ENCODE results near the gene ZNF541. TPM values are rescaled to one million over a fixed set of nuclear protein-coding genes. Genes with fewer than 3 reads are reported as not detected.
A peak's percentile ranks its signal among the peaks of the same experiment; 100 is the strongest.

ZNF541 gene
- total and polyA plus RNA-seq, 10 donors = 0.20 to 1.2 (median 0.46) TPM

GRCh38 chr19:47581605-47582319, 8.8 kb upstream of the ZNF541 start:
- Histone ChIP-seq H3K9me3 (peaks cover 0 to 21% (median 11%) of the 10 kb centered on the region in 8 donors), H3K27me3 (replicated peaks in 1 of 7) (peaks cover 0 to 72% (median 3%) of the 10 kb centered on the region in 7 donors), H3K36me3 (no peaks in the 10 kb centered on the region), H3K4me1 (peaks cover 0 to 30% (median 13%) of the 10 kb centered on the region in 6 donors), H3K27ac (no peak overlapping the region), H3K4me3 (no peak overlapping the region)
- no peak for DNase-seq
- 58 to 68% (median 63%) methylated on average over 6 of the region's 6 CpGs for WGBS, 5 donors
- TF ChIP-seq CTCF (IDR thresholded peaks at IDR 0.05 in 8 of 11, conservative IDR thresholded peaks at IDR 0.05 in 3 of 11) (no peak), POLR2A (IDR thresholded peaks at IDR 0.05) (no peak)
- intact Hi-C loops (cut with DNase I; ENCODE audit: low total_unique reads) = no loop called here

GRCh38 chr19:47580397-47580796, 7.4 kb upstream of the ZNF541 start:
- no peak for TF ChIP-seq CTCF (IDR thresholded peaks at IDR 0.05 in 8 of 11, conservative IDR thresholded peaks at IDR 0.05 in 3 of 11)
- TF ChIP-seq POLR2AphosphoS5 (IDR thresholded peaks at IDR 0.05) = no peak
- no peak for TF ChIP-seq POLR2A (IDR thresholded peaks at IDR 0.05)
- no peak for DNase-seq
- Histone ChIP-seq H3K9me3 (peaks cover 0 to 8% (median 1%) of the 10 kb centered on the region in 8 donors), H3K27me3 (replicated peaks in 1 of 7) (peaks cover 0 to 74% (median 3%) of the 10 kb centered on the region in 7 donors), H3K4me3 (no peak overlapping the region), H3K4me1 (peaks cover 0 to 34% (median 13%) of the 10 kb centered on the region in 6 donors), H3K27ac (no peak overlapping the region), H3K36me3 (no peaks in the 10 kb centered on the region)
- intact Hi-C loops (cut with DNase I; ENCODE audit: low total_unique reads) = no loop called here
- WGBS, 5 donors = 79 to 89% (median 85%) methylated on average over 3 of the region's 3 CpGs

- DNase-seq = no peak
- intact Hi-C loops (cut with DNase I; ENCODE audit: low total_unique reads) = no loop called here
- Histone ChIP-seq H3K9me3 (no peaks in the 10 kb centered on the region), H3K4me1 (peaks cover 0 to 25% (median 11%) of the 10 kb centered on the region in 6 donors), H3K27me3 (replicated peaks in 1 of 7) (peaks cover 0 to 64% (median 16%) of the 10 kb centered on the region in 7 donors), H3K27ac (no peak overlapping the region), H3K4me3 (peak overlapping the region in 3 of 8 donors; percentile 29 to 62 (median 31)), H3K36me3 (no peaks in the 10 kb centered on the region)
- no peak for TF ChIP-seq POLR2AphosphoS5 (IDR thresholded peaks at IDR 0.05)
- TF ChIP-seq CTCF (IDR thresholded peaks at IDR 0.05 in 8 of 11, conservative IDR thresholded peaks at IDR 0.05 in 3 of 11) = no peak
- TF ChIP-seq POLR2A (IDR thresholded peaks at IDR 0.05) = no peak
- 64 to 79% (median 69%) methylated on average over 22 of the region's 22 CpGs for WGBS, 5 donors
Measured at GRCh38 chr19:47572635-47573034, 313 bp downstream of the ZNF541 start.

- Histone ChIP-seq H3K9me3 (peaks cover 0 to 3% (median 0%) of the 10 kb centered on the region in 8 donors), H3K4me3 (no peak overlapping the region), H3K27ac (no peak overlapping the region), H3K4me1 (peaks cover 0 to 13% (median 4%) of the 10 kb centered on the region in 6 donors), H3K36me3 (no peaks in the 10 kb centered on the region), H3K27me3 (replicated peaks in 1 of 7) (peaks cover 0 to 44% (median 16%) of the 10 kb centered on the region in 7 donors)
- no peak for TF ChIP-seq POLR2A (IDR thresholded peaks at IDR 0.05)
- no peak for TF ChIP-seq POLR2AphosphoS5 (IDR thresholded peaks at IDR 0.05)
- no peak for TF ChIP-seq CTCF (IDR thresholded peaks at IDR 0.05 in 8 of 11, conservative IDR thresholded peaks at IDR 0.05 in 3 of 11)
- 77 to 91% (median 84%) methylated on average over 9 of the region's 9 CpGs for WGBS, 5 donors
- intact Hi-C loops (cut with DNase I; ENCODE audit: low total_unique reads) = no loop called here
- no peak for DNase-seq
Measured at GRCh38 chr19:47569331-47569730, 3.6 kb downstream of the ZNF541 start.
